Right ventricle myocardium inferior (tissue), 1 donor: ENCODE results near the gene ZCCHC14. TPM values are rescaled to one million over a fixed set of nuclear protein-coding genes. Genes with fewer than 3 reads are reported as not detected.
A peak's percentile ranks its signal among the peaks of the same experiment; 100 is the strongest.

Experiments
- ATAC-seq: fragments of 200-7000 bp; cut with Tn5 transposase; one replicate; pipeline ENCODE4 v1.9.1; 2020; ENCODE audit warnings: mild to moderate bottlenecking, moderate library complexity
- DNase-seq: peaks from one replicate; pipeline ENCODE4 v3.0.0; 2021; ENCODE audit errors: missing footprints
- intact Hi-C: fragments of 100-400 bp; cut with DNase I; formaldehyde crosslinking; loops from one replicate; pipeline ENCODE4 v1.11.0; 2022
- long read RNA-seq: library from polyadenylated mRNA; unstranded; transcript quantifications from one replicate; pipeline ENCODE4 v2.0.0, GENCODE V29; 2021
- total RNA-seq: library from RNA; stranded (reverse); fragmentation: NEBNext Ultra II Directional; extraction: Animal tissue kit (Norgen Biotek cat#: 25700); gene quantifications from one replicate; pipeline ENCODE4 v1.2.1, GENCODE V29; 2021
- donor health status: DM: no; HTN: yes; CAD: no; lungs with severe emphysema.

Gene ZCCHC14
- total RNA-seq, result 14.4 TPM
- long read RNA-seq, result 0 reads

- ATAC-seq, result peak; percentile 99
- intact Hi-C loops, result loop anchor here (10.0 kb wide), 1 partner anchor 58 kb away; no protein-coding TSS in a partner anchor
These were observed at the start of gene ZCCHC14 for GRCh38 chr16:87492721-87493607. Gene ZCCHC14 (minus strand): TSS chr16:87493024. CDS start chr16:87492238, 786 bp downstream.

DNA sequence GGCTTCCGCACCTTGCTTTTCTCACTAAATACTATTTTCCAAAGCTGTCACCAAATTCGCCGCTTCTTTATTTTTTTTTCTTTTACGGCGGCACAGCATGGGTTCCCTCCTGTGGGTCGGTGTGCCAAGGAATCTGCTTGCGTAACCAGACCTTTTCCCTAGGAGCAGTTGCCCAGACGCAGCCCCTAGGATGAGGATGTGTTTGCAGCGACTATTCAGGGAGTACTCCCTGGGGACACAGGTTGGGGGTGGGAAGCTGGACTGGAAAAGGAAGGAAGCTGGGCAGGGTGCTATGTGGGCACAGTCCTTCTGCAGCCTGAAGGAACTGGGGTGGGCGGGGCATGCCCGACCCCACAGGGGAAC lies 49.0 kb upstream of the ZCCHC14 start:
- no peak for DNase-seq
- intact Hi-C loops, result no loop called here
- no peak for ATAC-seq

More at GRCh38 chr16:87492721-87493607, at the start of gene ZCCHC14:
- DNase-seq, result peak; percentile 100

- DNase-seq, result no peak
- peak; percentile 67 for ATAC-seq
- intact Hi-C loops, result no loop called here
These were observed 48.5 kb upstream of the ZCCHC14 start for GRCh38 chr16:87541147-87541871.

DNA sequence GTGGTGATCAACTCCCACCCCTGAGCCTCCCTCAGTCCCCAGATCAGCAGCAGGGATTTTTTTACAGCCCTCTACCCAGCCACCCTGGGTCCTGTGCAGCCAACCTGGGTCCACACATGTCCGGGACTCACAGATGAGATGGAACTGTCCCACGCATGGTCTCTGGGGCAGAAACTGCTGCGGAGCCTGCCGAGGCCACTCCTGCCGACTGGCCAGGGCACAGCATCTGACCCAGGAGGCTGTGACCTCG lies 48.0 kb upstream of the ZCCHC14 start:
- DNase-seq, result no peak
- intact Hi-C loops, result no loop called here
- ATAC-seq, result peak; percentile 29

- no peak for DNase-seq
- peak; percentile 19 for ATAC-seq
- intact Hi-C loops, result no loop called here
These were observed 47.5 kb upstream of the ZCCHC14 start for GRCh38 chr16:87540072-87540896.

DNA sequence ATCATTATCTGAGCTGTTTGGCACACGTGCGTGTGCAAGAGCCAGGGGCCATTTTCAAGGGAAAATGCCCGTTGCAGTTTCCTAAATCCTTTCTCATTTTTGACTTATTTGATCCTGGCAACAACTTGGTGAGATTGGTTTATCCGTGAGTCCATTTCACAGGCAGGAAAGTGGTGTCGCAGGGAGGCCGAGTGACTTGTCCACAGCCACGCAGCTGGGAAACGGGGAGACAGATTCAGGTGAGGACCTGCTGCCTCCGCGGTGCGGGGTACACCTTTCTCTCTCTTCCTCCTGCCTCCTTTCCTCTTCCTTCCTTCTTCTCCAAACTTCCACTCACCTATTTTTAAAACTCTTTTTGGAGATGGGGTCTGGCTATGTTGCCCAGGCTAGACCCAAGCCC lies 46.3 kb upstream of the ZCCHC14 start:
- intact Hi-C loops, result no loop called here
- DNase-seq (no peak), ATAC-seq (no peak)

GRCh38 chr16:87538594-87538993 lies 45.8 kb upstream of the ZCCHC14 start:
- ATAC-seq, result no peak
- DNase-seq, result no peak
- intact Hi-C loops, result no loop called here

DNA sequence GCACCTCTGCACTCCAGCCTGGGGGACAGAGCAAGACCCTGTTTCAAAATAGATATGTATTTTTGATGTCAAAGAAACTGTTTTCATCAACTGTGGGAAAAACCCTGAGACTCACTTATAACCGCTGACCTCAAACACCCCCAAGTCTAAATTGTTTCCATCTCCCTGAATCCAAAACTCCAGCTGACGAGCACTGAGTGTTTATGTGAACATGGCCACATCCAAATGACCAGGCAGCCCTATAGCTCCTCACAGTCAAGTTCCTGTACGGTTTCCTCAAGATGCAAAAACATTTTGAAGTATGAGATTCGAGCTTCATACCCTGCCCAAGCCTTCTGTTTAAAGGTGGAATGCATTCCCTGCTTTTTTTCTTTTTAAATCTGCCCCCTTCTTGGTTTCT lies 45.3 kb upstream of the ZCCHC14 start:
- no peak for ATAC-seq
- no peak for DNase-seq

DNA sequence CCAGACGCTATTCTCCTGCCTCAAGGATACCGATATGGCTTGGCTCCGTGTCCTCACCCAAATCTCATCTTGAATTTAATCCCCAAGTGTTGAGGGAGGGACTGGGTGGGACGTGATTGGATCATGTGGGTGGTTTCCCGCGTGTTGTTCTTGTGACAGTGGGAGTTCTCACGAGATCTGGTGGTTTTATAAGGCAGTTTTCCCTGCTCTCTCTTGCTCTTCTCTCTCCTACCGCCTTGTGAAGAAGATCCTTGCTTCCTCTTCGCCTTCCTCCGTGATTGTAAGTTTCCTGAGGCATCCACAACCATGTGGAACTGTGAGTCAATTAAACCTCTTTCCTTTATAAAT lies 43.9 kb upstream of the ZCCHC14 start:
- ATAC-seq (no peak), DNase-seq (no peak)
- intact Hi-C loops, result no loop called here

More for the DNA sequence above, 45.3 kb upstream of the ZCCHC14 start:
- intact Hi-C loops, result no loop called here

DNA sequence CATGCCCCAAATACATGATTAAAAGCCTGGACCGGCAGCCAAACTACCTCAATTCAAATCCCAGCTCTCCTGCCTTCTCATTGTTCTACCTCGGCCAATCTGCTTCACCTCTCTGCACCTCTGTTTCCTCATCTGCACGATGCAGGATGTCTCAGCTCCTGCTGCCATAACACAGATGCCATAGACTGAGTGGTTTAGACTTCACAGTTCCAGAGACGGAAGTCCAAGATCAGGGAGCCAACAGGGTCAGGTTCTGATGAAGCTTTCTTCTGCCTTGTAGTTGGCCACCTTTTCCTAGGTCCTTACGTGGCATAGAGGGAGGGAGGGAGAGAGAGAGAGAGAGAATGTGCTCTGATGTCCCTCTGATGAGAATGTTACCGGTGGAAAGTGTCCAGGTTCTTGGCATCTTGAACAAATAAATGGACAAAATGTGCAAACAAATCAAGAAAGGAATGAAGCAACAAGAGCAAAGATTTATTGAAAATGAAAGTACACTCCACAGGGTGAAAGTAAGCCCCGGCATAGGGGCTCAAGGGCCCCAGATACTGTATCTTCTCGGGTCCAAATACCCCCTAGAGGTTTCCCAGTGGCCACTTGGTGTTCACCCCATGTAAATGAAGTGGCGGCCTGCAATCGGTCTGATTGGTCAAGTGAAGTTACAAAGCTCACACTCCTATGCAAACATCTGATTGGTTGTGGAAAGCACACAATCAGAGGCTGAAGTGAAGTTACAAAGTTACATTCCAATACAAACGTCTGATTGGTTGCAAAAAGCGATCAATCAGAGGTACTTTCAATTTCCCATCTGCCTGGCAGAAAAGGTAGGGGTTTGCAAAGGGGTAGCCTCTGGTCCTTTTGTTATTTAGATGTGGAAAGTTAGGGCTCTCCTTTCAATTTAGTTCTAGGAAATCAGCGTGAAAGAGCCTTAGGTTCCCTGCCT lies 43.3 kb upstream of the ZCCHC14 start:
- intact Hi-C loops, result no loop called here
- no peak for ATAC-seq
- no peak for DNase-seq

DNA sequence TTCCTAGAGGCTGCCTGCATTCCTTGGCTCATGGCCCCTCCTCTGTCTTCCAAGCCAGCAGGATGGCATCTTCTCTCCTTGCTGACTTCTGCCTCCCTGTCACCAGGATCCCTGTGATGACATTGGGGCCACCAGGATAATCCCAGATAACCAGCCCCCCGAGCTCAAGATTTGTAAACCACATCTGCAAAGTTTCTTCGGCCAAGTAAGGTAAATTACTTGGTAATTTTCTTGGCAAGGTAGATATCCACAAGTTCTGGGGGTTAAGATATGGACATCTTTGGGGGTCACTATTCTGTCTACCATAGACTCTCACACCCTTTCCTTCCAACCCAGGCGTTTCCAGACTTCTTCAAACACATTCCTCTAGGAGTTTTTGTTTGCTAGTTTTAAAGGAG lies 42.6 kb upstream of the ZCCHC14 start:
- intact Hi-C loops, result no loop called here
- no peak for DNase-seq
- ATAC-seq, result no peak

DNA sequence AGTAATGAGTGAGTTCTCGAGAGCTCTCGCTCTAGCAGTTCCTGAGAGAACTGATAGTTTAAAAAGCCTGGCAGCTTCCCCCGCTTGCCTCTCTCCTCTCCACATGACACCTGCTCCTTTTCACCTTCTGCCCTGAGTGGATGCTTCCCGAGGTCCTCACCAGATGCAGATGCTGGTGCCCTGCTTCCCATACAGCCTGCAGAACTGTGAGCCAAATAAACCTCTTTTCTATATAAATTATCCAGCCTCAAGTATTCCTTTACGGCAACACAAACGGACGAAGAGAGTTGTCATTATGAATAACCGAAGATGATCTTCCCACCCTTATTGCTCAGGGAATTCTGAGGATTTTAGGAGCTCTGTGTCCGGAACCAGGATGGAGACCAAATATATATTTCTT lies 41.9 kb upstream of the ZCCHC14 start:
- ATAC-seq (no peak), DNase-seq (no peak)
- intact Hi-C loops, result no loop called here

GRCh38 chr16:87534030-87534653 lies 41.3 kb upstream of the ZCCHC14 start:
- DNase-seq (no peak), ATAC-seq (no peak)
- intact Hi-C loops, result no loop called here

- intact Hi-C loops, result no loop called here
- ATAC-seq (no peak), DNase-seq (no peak)
These were observed 40.2 kb upstream of the ZCCHC14 start for GRCh38 chr16:87533061-87533460.

DNA sequence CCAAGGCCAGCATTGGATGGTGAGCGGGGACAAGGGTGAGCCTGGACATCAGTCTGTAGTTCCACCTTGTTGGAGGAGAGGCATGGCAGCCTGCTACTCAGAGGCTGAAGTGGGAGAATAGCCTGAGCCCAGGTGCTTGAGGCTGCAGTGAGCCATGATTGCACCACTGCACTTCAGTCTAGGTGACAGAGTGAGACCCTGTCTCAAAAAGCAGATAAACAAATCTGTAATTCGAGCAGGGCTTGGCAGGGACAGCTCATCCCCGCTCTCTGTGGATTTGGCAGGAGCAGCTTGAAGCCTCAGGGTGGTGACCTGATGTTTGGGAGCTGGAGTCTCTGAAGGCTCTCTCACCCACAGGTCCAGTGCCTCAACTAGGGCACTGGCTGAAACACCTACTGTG lies 38.6 kb upstream of the ZCCHC14 start:
- intact Hi-C loops, result no loop called here
- DNase-seq, result no peak
- no peak for ATAC-seq

DNA sequence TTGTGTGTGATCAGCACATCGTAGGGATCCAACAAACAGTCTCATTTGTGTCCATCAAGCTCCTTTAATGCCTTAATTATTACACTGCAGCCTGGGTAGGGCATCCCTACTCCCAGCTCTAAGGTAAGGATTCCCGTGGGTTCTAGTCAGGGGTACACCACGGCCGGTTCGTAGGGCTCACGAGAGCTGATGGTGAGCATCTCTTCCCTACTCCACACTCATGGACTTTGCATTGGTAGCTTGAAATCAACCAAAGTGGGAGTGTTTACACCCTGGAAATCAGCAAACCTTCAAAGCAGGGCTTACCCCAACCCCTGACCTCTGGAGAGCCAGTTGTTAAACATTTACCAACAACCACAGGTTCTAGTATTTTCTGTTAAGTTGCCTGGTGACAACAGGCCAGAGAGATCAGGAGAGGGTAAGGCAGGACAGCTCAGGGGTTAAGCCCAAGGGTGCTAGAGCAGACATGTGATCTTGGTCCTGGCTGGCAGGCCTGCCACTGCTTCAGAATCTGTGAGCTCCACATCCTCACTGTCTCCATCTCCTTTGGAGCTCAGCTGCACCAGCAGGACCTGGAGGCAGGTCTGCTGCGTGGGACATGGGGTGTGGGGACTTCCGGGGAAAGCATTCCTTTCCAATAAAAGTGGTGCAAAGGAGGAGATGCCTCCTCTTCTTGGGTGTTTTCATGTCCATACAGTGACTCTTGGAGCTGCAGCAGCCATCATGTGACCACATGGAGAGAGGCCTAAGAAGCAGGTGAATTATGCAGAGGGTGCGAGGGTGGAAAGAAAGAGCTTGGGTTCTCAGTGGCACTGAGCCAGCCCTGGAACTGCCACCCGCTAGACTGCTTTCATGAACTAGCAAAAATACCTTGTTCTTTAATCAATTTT lies 36.1 kb upstream of the ZCCHC14 start:
- ATAC-seq (no peak), DNase-seq (no peak)
- intact Hi-C loops, result no loop called here

GRCh38 chr16:87527055-87527724 lies 34.4 kb upstream of the ZCCHC14 start:
- intact Hi-C loops, result no loop called here
- no peak for DNase-seq
- ATAC-seq, result no peak
